RCC 7860 (cell line): ENCODE results near the gene ZHX3.

ENCODE experiments used
- DNase-seq: peaks from one replicate; pipeline ENCODE4 v3.0.0-alpha.2; 2015; ENCODE audit warnings: low spot score
- FAIRE-seq: peaks from 2 replicates; lab custom pipeline; 2012; peaks lifted over from hg19 to GRCh38; lab: Jason Lieb, UNC

The ZHX3 gene

GRCh38 chr20:41232973-41233926, 84.3 kb downstream of the ZHX3 start:
- peak; percentile 63 for DNase-seq

GRCh38 chr20:41231136-41231535, 86.4 kb downstream of the ZHX3 start:
- FAIRE-seq (no peak), DNase-seq (no peak)

More at GRCh38 chr20:41232973-41233926, 84.3 kb downstream of the ZHX3 start:
- FAIRE-seq = no peak

- DNase-seq (no peak), FAIRE-seq (no peak)
Measured at GRCh38 chr20:41230136-41230535, 87.4 kb downstream of the ZHX3 start.

GRCh38 chr20:41229259-41229658, 88.3 kb downstream of the ZHX3 start:
- FAIRE-seq (no peak), DNase-seq (no peak)

GRCh38 chr20:41228858-41229257, 88.7 kb downstream of the ZHX3 start:
- no peak for FAIRE-seq

GRCh38 chr20:41226426-41226825, 91.1 kb downstream of the ZHX3 start:
- DNase-seq = no peak
- no peak for FAIRE-seq

More at GRCh38 chr20:41228858-41229257, 88.7 kb downstream of the ZHX3 start:
- no peak for DNase-seq

GRCh38 chr20:41225091-41225490, 92.4 kb downstream of the ZHX3 start:
- FAIRE-seq (no peak), DNase-seq (no peak)

GRCh38 chr20:41224281-41224680, 93.2 kb downstream of the ZHX3 start:
- FAIRE-seq = no peak
- DNase-seq = no peak

GRCh38 chr20:41223112-41223511, 94.4 kb downstream of the ZHX3 start:
- FAIRE-seq = no peak

GRCh38 chr20:41222703-41223102, 94.8 kb downstream of the ZHX3 start:
- FAIRE-seq (no peak), DNase-seq (no peak)

More at GRCh38 chr20:41223112-41223511, 94.4 kb downstream of the ZHX3 start:
- no peak for DNase-seq

- FAIRE-seq (no peak), DNase-seq (no peak)
Measured at GRCh38 chr20:41222296-41222695, 95.2 kb downstream of the ZHX3 start.

- FAIRE-seq = no peak
- no peak for DNase-seq
Measured at GRCh38 chr20:41221614-41222218, 95.8 kb downstream of the ZHX3 start.

- no peak for FAIRE-seq
- no peak for DNase-seq
Measured at GRCh38 chr20:41219824-41220223, 97.7 kb downstream of the ZHX3 start.

- DNase-seq (no peak), FAIRE-seq (no peak)
Measured at GRCh38 chr20:41218466-41218865, 99.1 kb downstream of the ZHX3 start.

GRCh38 chr20:41217422-41217821, 100.1 kb downstream of the ZHX3 start:
- FAIRE-seq (no peak), DNase-seq (no peak)

GRCh38 chr20:41214666-41215065, 102.9 kb downstream of the ZHX3 start:
- FAIRE-seq = no peak

GRCh38 chr20:41214202-41214601, 103.3 kb downstream of the ZHX3 start:
- no peak for FAIRE-seq

More at GRCh38 chr20:41214666-41215065, 102.9 kb downstream of the ZHX3 start:
- no peak for DNase-seq

GRCh38 chr20:41213150-41213820, 104.2 kb downstream of the ZHX3 start:
- FAIRE-seq (peak; percentile 42), DNase-seq (no peak)

More at GRCh38 chr20:41214202-41214601, 103.3 kb downstream of the ZHX3 start:
- DNase-seq = no peak

- FAIRE-seq (no peak), DNase-seq (no peak)
Measured at GRCh38 chr20:41205313-41205712, 112.2 kb downstream of the ZHX3 start.

GRCh38 chr20:41204304-41205265, 112.9 kb downstream of the ZHX3 start:
- DNase-seq = no peak
- FAIRE-seq = no peak
